Right atrium auricular region (tissue), 2 donors: Measurements from ENCODE around the gene SRPX2. TPM values are rescaled to one million over a fixed set of nuclear protein-coding genes. Genes with fewer than 3 reads are reported as not detected.

Experiments used
- DNase-seq: peaks from one replicate; pipeline ENCODE4 v3.0.0-alpha.2; 2019; ENCODE audit warnings: low spot score
- H3K27ac ChIP-seq, 2 donors: fragments of 200-600 bp; sonication (generic); 1 replicate in 1 of 2; 2 replicates in 1 of 2; pipeline ENCODE4 v1.5.1; 2016 to 2019
- H3K27me3 ChIP-seq, 2 donors: fragments of 200-600 bp; sonication (generic); one replicate each; pipeline versions ENCODE4 v1.5.1 to v1.6.0; 2017 to 2019
- H3K36me3 ChIP-seq: fragments of 200-600 bp; sonication (generic); one replicate; pipeline ENCODE4 v1.5.1; 2016
- H3K4me1 ChIP-seq, 2 donors: fragments of 200-600 bp; sonication (generic); one replicate each; pipeline versions ENCODE4 v1.5.1 to v1.6.0; 2017 to 2019
- H3K4me3 ChIP-seq, 2 donors: fragments of 200-600 bp; sonication (generic); 1 replicate in 1 of 2; 2 replicates in 1 of 2; pipeline ENCODE4 v1.5.1; 2017 to 2019; ENCODE audit warnings: mild to moderate bottlenecking in 1 of 2, moderate library complexity in 1 of 2
- H3K9me3 ChIP-seq, 2 donors: fragments of 200-600 bp; sonication (generic); one replicate each; pipeline ENCODE4 v1.5.1; 2019
- total RNA-seq, 2 donors: library from RNA; depleted of rRNA; stranded (reverse); fragments of >200 nt; gene quantifications; one replicate each; pipeline ENCODE4 v1.1.0, GENCODE V29; 2016
- TF ChIP-seq, protein P1 (sequence below), 2 donors: fragments of 200-600 bp; sonication (generic); IDR thresholded peaks; one replicate each; pipeline ENCODE4 v1.5.1; 2019; ENCODE audit warnings: antibody characterized with exemption in 2 of 2

SRPX2 gene
- total RNA-seq, 2 donors from 2014 or later = 14.9 to 15.3 TPM

DNA sequence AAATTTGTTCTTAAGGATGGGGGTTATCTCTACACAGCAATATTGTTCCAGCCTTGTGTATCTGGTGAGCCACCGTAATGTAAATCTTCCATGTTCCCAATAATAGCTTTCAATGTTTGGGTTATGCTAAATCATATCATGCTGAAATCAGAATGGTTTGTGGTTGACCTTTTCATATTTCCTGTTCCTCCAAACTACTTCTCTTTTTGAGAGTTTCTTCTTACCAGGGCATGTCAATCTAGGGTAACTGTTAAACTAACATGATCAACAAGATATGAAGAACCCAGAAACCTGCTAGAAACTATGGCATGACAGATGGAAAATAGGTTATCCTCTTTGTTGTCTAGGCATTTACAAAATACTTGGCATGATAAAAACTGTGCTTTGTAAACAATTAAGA lies 37.2 kb upstream of the SRPX2 start:
- Histone ChIP-seq H3K27ac (no peak overlapping the region), H3K27me3 (no peaks in the 10 kb centered on the region), H3K4me3 (no peak overlapping the region), H3K9me3 (no peaks in the 10 kb centered on the region), H3K36me3 (no peaks in the 10 kb centered on the region), H3K4me1 (no peaks in the 10 kb centered on the region)
- no peak for DNase-seq
- TF ChIP-seq, protein P1, sequence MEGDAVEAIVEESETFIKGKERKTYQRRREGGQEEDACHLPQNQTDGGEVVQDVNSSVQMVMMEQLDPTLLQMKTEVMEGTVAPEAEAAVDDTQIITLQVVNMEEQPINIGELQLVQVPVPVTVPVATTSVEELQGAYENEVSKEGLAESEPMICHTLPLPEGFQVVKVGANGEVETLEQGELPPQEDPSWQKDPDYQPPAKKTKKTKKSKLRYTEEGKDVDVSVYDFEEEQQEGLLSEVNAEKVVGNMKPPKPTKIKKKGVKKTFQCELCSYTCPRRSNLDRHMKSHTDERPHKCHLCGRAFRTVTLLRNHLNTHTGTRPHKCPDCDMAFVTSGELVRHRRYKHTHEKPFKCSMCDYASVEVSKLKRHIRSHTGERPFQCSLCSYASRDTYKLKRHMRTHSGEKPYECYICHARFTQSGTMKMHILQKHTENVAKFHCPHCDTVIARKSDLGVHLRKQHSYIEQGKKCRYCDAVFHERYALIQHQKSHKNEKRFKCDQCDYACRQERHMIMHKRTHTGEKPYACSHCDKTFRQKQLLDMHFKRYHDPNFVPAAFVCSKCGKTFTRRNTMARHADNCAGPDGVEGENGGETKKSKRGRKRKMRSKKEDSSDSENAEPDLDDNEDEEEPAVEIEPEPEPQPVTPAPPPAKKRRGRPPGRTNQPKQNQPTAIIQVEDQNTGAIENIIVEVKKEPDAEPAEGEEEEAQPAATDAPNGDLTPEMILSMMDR (IDR thresholded peaks at IDR 0.05) = no peak

DNA sequence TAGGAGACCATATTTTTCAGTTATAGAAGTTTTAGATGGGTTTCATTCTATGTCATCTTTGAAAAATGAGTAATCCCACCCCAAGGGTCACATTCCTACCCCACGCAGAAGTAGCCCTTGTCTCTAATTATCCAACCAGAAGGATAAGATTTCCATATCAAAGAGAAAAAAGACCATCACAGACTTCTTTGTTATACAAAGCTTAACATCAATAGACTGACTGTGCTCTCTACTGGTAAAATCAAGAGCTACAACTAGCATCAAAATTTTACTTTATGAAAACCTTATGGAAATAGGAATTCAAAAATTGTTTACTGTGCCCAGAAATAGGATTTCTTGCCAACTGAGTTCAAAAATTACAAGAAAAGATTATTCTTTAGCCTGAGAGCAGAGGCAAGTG lies 34.4 kb upstream of the SRPX2 start:
- Histone ChIP-seq H3K27me3 (no peaks in the 10 kb centered on the region), H3K4me1 (no peaks in the 10 kb centered on the region)

DNA sequence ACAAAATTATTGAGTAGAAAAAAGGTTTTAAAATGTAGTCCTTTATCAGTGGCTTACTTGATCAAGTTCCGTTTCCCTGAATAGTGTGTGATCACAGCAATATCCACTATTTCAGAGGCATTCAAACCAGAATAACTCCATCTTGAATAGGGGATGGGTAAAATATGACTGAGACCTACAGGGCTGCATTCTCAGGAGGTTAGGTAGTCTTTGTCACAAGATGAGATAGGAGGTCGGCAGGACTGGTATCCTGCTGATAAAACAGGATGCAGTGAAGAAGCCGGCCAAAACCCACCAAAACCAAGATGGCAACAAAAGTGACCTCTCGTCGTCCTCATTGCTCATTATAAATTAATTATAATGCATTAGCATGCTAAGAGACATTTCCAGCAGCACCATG lies 32.0 kb upstream of the SRPX2 start:
- no peaks in the 10 kb centered on the region for H3K36me3 ChIP-seq
- DNase-seq = no peak
- no peaks in the 10 kb centered on the region for H3K4me1 ChIP-seq
- no peak overlapping the region for H3K27ac ChIP-seq
- H3K4me3 ChIP-seq = no peak overlapping the region
- TF ChIP-seq, protein P1 (IDR thresholded peaks at IDR 0.05) = no peak
- H3K9me3 ChIP-seq = no peaks in the 10 kb centered on the region
- no peaks in the 10 kb centered on the region for H3K27me3 ChIP-seq

More for the DNA sequence above, 34.4 kb upstream of the SRPX2 start:
- Histone ChIP-seq H3K4me3 (no peak overlapping the region), H3K36me3 (no peaks in the 10 kb centered on the region), H3K27ac (no peak overlapping the region), H3K9me3 (no peaks in the 10 kb centered on the region)
- TF ChIP-seq, protein P1 (IDR thresholded peaks at IDR 0.05) = peak in 1 of 2 donors; percentile 23
- no peak for DNase-seq

DNA sequence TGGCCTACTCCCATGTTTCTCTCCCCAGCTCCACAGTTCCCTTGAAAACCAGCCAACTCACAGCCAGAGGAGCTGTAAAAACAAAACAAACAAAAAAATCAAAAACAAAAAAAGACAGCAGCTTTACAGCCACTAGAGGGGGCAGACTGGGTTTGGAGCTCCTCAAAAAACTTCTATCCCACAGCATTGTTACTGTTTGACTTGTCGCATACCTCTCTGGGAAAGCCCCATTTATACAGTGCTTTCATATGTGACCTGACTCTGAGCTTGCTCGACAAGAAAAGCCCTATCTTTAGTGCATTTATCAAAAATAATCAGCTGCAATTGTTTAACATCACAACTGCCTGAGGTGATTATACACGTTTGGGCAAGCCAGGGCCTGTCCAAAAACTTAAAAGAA lies 29.0 kb upstream of the SRPX2 start:
- Histone ChIP-seq H3K4me3 (no peak overlapping the region), H3K27ac (no peak overlapping the region), H3K4me1 (no peaks in the 10 kb centered on the region), H3K9me3 (no peaks in the 10 kb centered on the region), H3K27me3 (no peaks in the 10 kb centered on the region), H3K36me3 (no peaks in the 10 kb centered on the region)
- no peak for DNase-seq
- TF ChIP-seq, protein P1 (IDR thresholded peaks at IDR 0.05) = peak in 1 of 2 donors; percentile 47

DNA sequence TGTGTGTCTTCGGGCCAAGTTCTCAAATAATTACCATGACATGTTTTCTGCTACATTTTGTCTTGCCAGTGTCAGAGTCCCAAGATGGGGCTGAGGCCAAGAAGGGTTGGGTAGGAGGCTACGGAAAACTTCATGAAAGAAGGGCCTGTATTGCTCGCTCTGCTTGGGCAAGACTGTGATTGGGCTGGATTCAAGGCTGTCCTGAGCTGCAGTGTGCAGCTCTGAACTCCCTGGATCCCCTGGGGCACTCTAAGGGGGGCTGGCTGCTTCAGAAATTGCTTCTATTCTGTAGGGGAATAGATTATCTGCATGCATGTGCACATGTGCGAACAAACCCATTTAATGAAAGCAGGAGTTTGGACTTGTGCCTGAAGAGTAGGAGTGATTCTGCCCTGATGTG lies 21.0 kb upstream of the SRPX2 start:
- no peak overlapping the region for H3K27ac ChIP-seq
- H3K4me3 ChIP-seq = no peak overlapping the region
- no peaks in the 10 kb centered on the region for H3K36me3 ChIP-seq
- no peak for DNase-seq
- no peaks in the 10 kb centered on the region for H3K27me3 ChIP-seq
- no peaks in the 10 kb centered on the region for H3K9me3 ChIP-seq
- no peaks in the 10 kb centered on the region for H3K4me1 ChIP-seq
- TF ChIP-seq, protein P1 (IDR thresholded peaks at IDR 0.05) = no peak

DNA sequence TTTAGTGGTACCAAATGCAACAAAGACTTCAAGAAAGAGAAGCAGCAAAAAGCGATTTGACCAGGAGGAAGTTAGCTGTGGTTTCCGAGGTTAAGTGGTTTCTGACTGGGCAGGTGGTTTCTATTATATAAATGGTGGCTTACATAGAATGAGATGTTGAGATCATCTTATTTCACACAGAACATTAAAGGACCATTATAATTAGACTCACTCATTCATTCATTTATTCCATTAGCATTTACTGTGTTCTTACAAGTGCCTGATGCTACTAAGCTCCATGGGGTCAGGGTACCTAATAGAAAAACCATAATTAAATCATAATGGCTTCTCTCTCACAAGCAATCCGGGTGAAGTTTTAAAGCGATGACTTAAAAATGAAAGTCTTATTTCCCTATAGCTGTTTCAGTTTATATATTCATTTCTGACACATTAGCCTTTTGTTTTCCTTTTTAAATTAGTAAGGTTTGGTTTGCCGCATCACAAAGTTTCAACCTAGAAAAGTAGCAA lies 18.0 kb upstream of the SRPX2 start:
- TF ChIP-seq, protein P1 (IDR thresholded peaks at IDR 0.05) = no peak

More for the DNA sequence above, 18.0 kb upstream of the SRPX2 start:
- H3K4me3 ChIP-seq = no peak overlapping the region
- H3K27ac ChIP-seq = no peak overlapping the region
- H3K27me3 ChIP-seq = no peaks in the 10 kb centered on the region
- no peak for DNase-seq
- no peaks in the 10 kb centered on the region for H3K36me3 ChIP-seq
- no peaks in the 10 kb centered on the region for H3K4me1 ChIP-seq
- H3K9me3 ChIP-seq = no peaks in the 10 kb centered on the region
